IPS-NIHi11 (cell line): ENCODE measurements around the gene NANOGP8.

Experiments
- DNase-seq: peaks from one replicate; pipeline ENCODE4 v3.0.0; 2012; ENCODE audit warnings: mixed read lengths, low spot score

NANOGP8 gene

GRCh38 chr15:35060591-35060990 lies 24.5 kb downstream of the NANOGP8 start:
- no peak for DNase-seq

GRCh38 chr15:35058534-35059054 lies 26.5 kb downstream of the NANOGP8 start:
- DNase-seq, result no peak

GRCh38 chr15:35055416-35056105 lies 29.5 kb downstream of the NANOGP8 start:
- no peak for DNase-seq

GRCh38 chr15:35054380-35054779 lies 30.7 kb downstream of the NANOGP8 start:
- DNase-seq, result no peak

- no peak for DNase-seq
Observed at GRCh38 chr15:35047996-35048395, 37.1 kb downstream of the NANOGP8 start.

- no peak for DNase-seq
Observed at GRCh38 chr15:35047528-35047927, 37.6 kb downstream of the NANOGP8 start.

GRCh38 chr15:35043373-35044095 lies 41.6 kb downstream of the NANOGP8 start:
- DNase-seq, result no peak

- no peak for DNase-seq
Observed at GRCh38 chr15:35040339-35041255, 44.5 kb downstream of the NANOGP8 start.

- no peak for DNase-seq
Observed at GRCh38 chr15:35038626-35039451, 46.3 kb downstream of the NANOGP8 start.
